ENCODE data around the gene PCMT1. TPM values are rescaled to one million over a fixed set of nuclear protein-coding genes. Genes with fewer than 3 reads are reported as not detected.

Gene PCMT1
- total and polyA plus RNA-seq, 2 of the 8 experiments (the other 6 are each of a cell fraction or from before 2014, with no cell fraction given): 84.3 to 91.3 TPM

GRCh38 chr6:149728499-149729234 lies 20.9 kb upstream of the PCMT1 start:
- Histone ChIP-seq H4K5ac (ENCODE audit: insufficient read length, low read depth, low read length) (no peak overlapping the region), H2BK15ac (ENCODE audit: low read length) (no peak overlapping the region), H3K9ac (replicated peaks in 1 of 4; ENCODE audit: extremely low read depth in 1 of 4, low read depth in 3 of 4, low read length in 3 of 4) (no peak overlapping the region), H4K20me1 (replicated peaks in 1 of 2; ENCODE audit: control insufficient read depth in 1 of 2, insufficient read depth in 2 of 2, low read length in 2 of 2) (peaks cover 0 to 1% of the 10 kb centered on the region in 2 experiments), H4K91ac (replicated peaks; ENCODE audit: insufficient read length, low read length) (no peak overlapping the region), H3K4me1 (replicated peaks in 1 of 4; ENCODE audit: control insufficient read depth in 3 of 4, insufficient read depth in 4 of 4, low read length in 3 of 4) (no peaks in the 10 kb centered on the region), H3K79me1 (ENCODE audit: low read depth, low read length) (no peaks in the 10 kb centered on the region), H3K23ac (ENCODE audit: insufficient read length) (no peak overlapping the region), H2BK120ac (replicated peaks; ENCODE audit: low read depth, low read length) (no peak overlapping the region), H3K27me3 (replicated peaks in 1 of 4; ENCODE audit: control insufficient read depth in 3 of 4, extremely low read depth in 1 of 4, insufficient read depth in 3 of 4, low read length in 3 of 4) (no peaks in the 10 kb centered on the region), H2BK20ac (ENCODE audit: low read length) (no peak overlapping the region), H2AFZ (ENCODE audit: low read length) (no peak overlapping the region), H3K27ac (ENCODE audit: low read depth, low read length) (no peak overlapping the region), H3K79me2 (ENCODE audit: control insufficient read depth in 1 of 2, insufficient read depth in 2 of 2, low read length in 2 of 2) (no peaks in the 10 kb centered on the region), H3K36me3 (ENCODE audit: control insufficient read depth in 2 of 4, insufficient read depth in 4 of 4, low read length in 3 of 4) (peaks cover 13 to 61% (median 39%) of the 10 kb centered on the region in 4 experiments), H3K9me3 (ENCODE audit: insufficient read depth in 2 of 2, low read depth in 1 of 2, low read length in 1 of 2) (no peaks in the 10 kb centered on the region), H2BK12ac (ENCODE audit: low read depth, low read length) (no peak overlapping the region), H2BK5ac (ENCODE audit: low read depth, low read length) (no peak overlapping the region), H3K56ac (replicated peaks; ENCODE audit: insufficient read length, low read depth, low read length) (no peak overlapping the region), H3K14ac (ENCODE audit: insufficient read length) (no peak overlapping the region), H3K23me2 (ENCODE audit: low read depth, low read length) (no peaks in the 10 kb centered on the region), H3K4me2 (ENCODE audit: insufficient read depth in 1 of 2, low read depth in 2 of 2, low read length in 2 of 2) (no peak overlapping the region), H4K8ac (ENCODE audit: extremely low read depth, insufficient read depth, low read length) (no peak overlapping the region), H3K4me3 (ENCODE audit: extremely low read depth in 1 of 4, insufficient read depth in 2 of 4, low read depth in 3 of 4, low read length in 4 of 4) (no peak overlapping the region), H2AK5ac (ENCODE audit: low read depth, low read length) (no peak overlapping the region), H3K4ac (replicated peaks; ENCODE audit: insufficient read length, low read depth, low read length) (no peak overlapping the region), H3K18ac (ENCODE audit: extremely low read depth, low read length) (no peak overlapping the region)
- ChIA-PET POLR2A (ENCODE audit: partially characterized antibody) (interaction anchor here (1.1 to 1.4 kb wide), 2 partner anchors 9 to 10 kb away, joined by 3 to 4 read pairs; partner anchors contain the start of gene LATS1), CTCF (ENCODE audit: partially characterized antibody) (interaction anchor here (1.6 kb wide), 1 partner anchor 11 kb away, joined by 6 read pairs; no protein-coding TSS in a partner anchor)
- TF ChIP-seq JUND (IDR thresholded peaks at IDR 0.05; ENCODE audit: low read length) (no peak), E2F6 (IDR thresholded peaks at IDR 0.05) (no peak), SIN3A (conservative IDR thresholded peaks at IDR 0.05 in 1 of 2, IDR thresholded peaks at IDR 0.05 in 1 of 2; ENCODE audit: low read depth in 1 of 2, low read length in 2 of 2) (no peak), EGR1 (IDR thresholded peaks at IDR 0.05; ENCODE audit: borderline replicate concordance, low read depth, low read length) (no peak), CTBP2 (IDR thresholded peaks at IDR 0.05; ENCODE audit: borderline replicate concordance, insufficient read depth, insufficient read length, low read length) (no peak), NANOG (IDR thresholded peaks at IDR 0.05; ENCODE audit: insufficient read depth, low read depth, low read length, poor library complexity, severe bottlenecking) (no peak), RXRA (IDR thresholded peaks at IDR 0.05; ENCODE audit: insufficient read depth, low read depth, low read length) (no peak)
- 86% methylated on average over 4 of the region's 5 CpGs; no CpG with 5 or more reads in 1 of the 2 experiments for WGBS, 2 experiments (ENCODE audit: extremely low coverage in 1 of 2, insufficient coverage in 1 of 2, insufficient read length in 1 of 2, insufficient replicate concordance in 2 of 2, low coverage in 1 of 2, low lambda C conversion rate in 2 of 2, missing lambda C conversion rate in 1 of 2)
- no peak for DNase-seq (ENCODE audit: low read depth in 1 of 2, low spot score in 2 of 2)
- no peak for FAIRE-seq

All from H1 (cell line).